GM18517 (cell line): ENCODE measurements around the gene SLC12A5.

Experiments
- ATAC-seq: cut with Tn5 transposase; IDR thresholded peaks from one replicate; pipeline ENCODE4 v1.9.1; 2021; ENCODE audit warnings: mild to moderate bottlenecking, moderate library complexity; ENCODE audit not compliant: unreplicated experiment

The SLC12A5 gene

GRCh38 chr20:46006022-46006705 lies 22.9 kb upstream of the SLC12A5 start:
- ATAC-seq: no peak

GRCh38 chr20:46006964-46007363 lies 22.1 kb upstream of the SLC12A5 start:
- no peak for ATAC-seq

- ATAC-seq: no peak
Observed at GRCh38 chr20:46007671-46008070, 21.3 kb upstream of the SLC12A5 start.

GRCh38 chr20:46009816-46010215 lies 19.2 kb upstream of the SLC12A5 start:
- no peak for ATAC-seq

- no peak for ATAC-seq
Observed at GRCh38 chr20:46010491-46011391, 18.3 kb upstream of the SLC12A5 start.

- ATAC-seq: no peak
Observed at GRCh38 chr20:46011631-46012482, 17.2 kb upstream of the SLC12A5 start.

GRCh38 chr20:46012921-46013320 lies 16.1 kb upstream of the SLC12A5 start:
- ATAC-seq: no peak

- ATAC-seq: no peak
Observed at GRCh38 chr20:46013322-46013828, 15.6 kb upstream of the SLC12A5 start.

GRCh38 chr20:46013829-46014516 lies 15.0 kb upstream of the SLC12A5 start:
- no peak for ATAC-seq

- no peak for ATAC-seq
Observed at GRCh38 chr20:46014517-46015396, 14.3 kb upstream of the SLC12A5 start.

- no peak for ATAC-seq
Observed at GRCh38 chr20:46017272-46017671, 11.7 kb upstream of the SLC12A5 start.

- no peak for ATAC-seq
Observed at GRCh38 chr20:46018112-46018511, 10.9 kb upstream of the SLC12A5 start.

- ATAC-seq: no peak
Observed at GRCh38 chr20:46018611-46019010, 10.4 kb upstream of the SLC12A5 start.

GRCh38 chr20:46020555-46020954 lies 8.5 kb upstream of the SLC12A5 start:
- no peak for ATAC-seq

- ATAC-seq: no peak
Observed at GRCh38 chr20:46021361-46022359, 7.4 kb upstream of the SLC12A5 start.

- no peak for ATAC-seq
Observed at GRCh38 chr20:46022411-46023147, 6.4 kb upstream of the SLC12A5 start.

GRCh38 chr20:46023148-46023484 lies 5.9 kb upstream of the SLC12A5 start:
- ATAC-seq: no peak

GRCh38 chr20:46023999-46024398 lies 5.0 kb upstream of the SLC12A5 start:
- no peak for ATAC-seq
